ENCODE results near the gene MUC13.
"Not testable (repeated sequence)": the region's sequence is repeated elsewhere in the genome, so short reads cannot be mapped to it uniquely, and the experiment has no call there.

Gene MUC13

GRCh38 chr3:124967964-124968363 lies 33.4 kb upstream of the MUC13 start:
- Histone ChIP-seq H3K27me3 (ENCODE audit: control insufficient read depth in 2 of 2, insufficient read depth in 2 of 2, low read length in 2 of 2) (no peaks in the 10 kb centered on the region), H3K27ac (ENCODE audit: low read depth in 2 of 2, low read length in 2 of 2) (no peak overlapping the region), H3K9ac (ENCODE audit: low read depth in 1 of 2, low read length in 2 of 2) (no peak overlapping the region), H3K4me3 (ENCODE audit: low read length in 2 of 2) (no peak overlapping the region), H3K9me3 (ENCODE audit: control insufficient read depth in 2 of 2, low read length in 2 of 2) (no peaks in the 10 kb centered on the region), H3K36me3 (ENCODE audit: control insufficient read depth in 2 of 2, insufficient read depth in 2 of 2, low read length in 2 of 2) (peaks cover 0 to 9% of the 10 kb centered on the region in 2 donors), H3K4me1 (ENCODE audit: control insufficient read depth in 2 of 2, insufficient read depth in 2 of 2, low read length in 2 of 2) (peaks cover 15 to 39% of the 10 kb centered on the region in 2 donors)

GRCh38 chr3:124966521-124967445 lies 32.2 kb upstream of the MUC13 start:
- Histone ChIP-seq H3K27ac (ENCODE audit: low read depth in 2 of 2, low read length in 2 of 2) (no peak overlapping the region), H3K4me3 (ENCODE audit: low read length in 2 of 2) (no peak overlapping the region), H3K27me3 (ENCODE audit: control insufficient read depth in 2 of 2, insufficient read depth in 2 of 2, low read length in 2 of 2) (no peaks in the 10 kb centered on the region), H3K9me3 (ENCODE audit: control insufficient read depth in 2 of 2, low read length in 2 of 2) (no peaks in the 10 kb centered on the region), H3K9ac (ENCODE audit: low read depth in 1 of 2, low read length in 2 of 2) (no peak overlapping the region), H3K4me1 (ENCODE audit: control insufficient read depth in 2 of 2, insufficient read depth in 2 of 2, low read length in 2 of 2) (peaks cover 13 to 38% of the 10 kb centered on the region in 2 donors), H3K36me3 (ENCODE audit: control insufficient read depth in 2 of 2, insufficient read depth in 2 of 2, low read length in 2 of 2) (peaks cover 0 to 6% of the 10 kb centered on the region in 2 donors)

GRCh38 chr3:124965413-124965812 lies 30.9 kb upstream of the MUC13 start:
- Histone ChIP-seq H3K27me3 (ENCODE audit: control insufficient read depth in 2 of 2, insufficient read depth in 2 of 2, low read length in 2 of 2) (no peaks in the 10 kb centered on the region), H3K27ac (ENCODE audit: low read depth in 2 of 2, low read length in 2 of 2) (no peak overlapping the region), H3K36me3 (ENCODE audit: control insufficient read depth in 2 of 2, insufficient read depth in 2 of 2, low read length in 2 of 2) (peaks cover 0 to 3% of the 10 kb centered on the region in 2 donors), H3K9ac (ENCODE audit: low read depth in 1 of 2, low read length in 2 of 2) (no peak overlapping the region), H3K4me1 (ENCODE audit: control insufficient read depth in 2 of 2, insufficient read depth in 2 of 2, low read length in 2 of 2) (peaks cover 7 to 28% of the 10 kb centered on the region in 2 donors), H3K4me3 (ENCODE audit: low read length in 2 of 2) (no peak overlapping the region), H3K9me3 (ENCODE audit: control insufficient read depth in 2 of 2, low read length in 2 of 2) (no peaks in the 10 kb centered on the region)

GRCh38 chr3:124964387-124964786 lies 29.8 kb upstream of the MUC13 start:
- peaks cover 10 to 22% of the 10 kb centered on the region in 2 donors for H3K4me1 ChIP-seq (ENCODE audit: control insufficient read depth in 2 of 2, insufficient read depth in 2 of 2, low read length in 2 of 2)
- H3K27ac ChIP-seq (ENCODE audit: low read depth in 2 of 2, low read length in 2 of 2) = peak overlapping the region; percentile 46 to 75
- peak overlapping the region in 1 of 2 donors; percentile 5 for H3K9ac ChIP-seq (ENCODE audit: low read depth in 1 of 2, low read length in 2 of 2)

GRCh38 chr3:124963755-124964154 lies 29.2 kb upstream of the MUC13 start:
- H3K27me3 ChIP-seq (ENCODE audit: control insufficient read depth in 2 of 2, insufficient read depth in 2 of 2, low read length in 2 of 2) = no peaks in the 10 kb centered on the region
- H3K27ac ChIP-seq (ENCODE audit: low read depth in 2 of 2, low read length in 2 of 2) = peak overlapping the region; percentile 46 to 75
- H3K4me1 ChIP-seq (ENCODE audit: control insufficient read depth in 2 of 2, insufficient read depth in 2 of 2, low read length in 2 of 2) = peaks cover 10 to 22% of the 10 kb centered on the region in 2 donors
- no peak overlapping the region for H3K4me3 ChIP-seq (ENCODE audit: low read length in 2 of 2)
- H3K36me3 ChIP-seq (ENCODE audit: control insufficient read depth in 2 of 2, insufficient read depth in 2 of 2, low read length in 2 of 2) = no peaks in the 10 kb centered on the region
- H3K9me3 ChIP-seq (ENCODE audit: control insufficient read depth in 2 of 2, low read length in 2 of 2) = no peaks in the 10 kb centered on the region
- peak overlapping the region in 1 of 2 donors; percentile 5 for H3K9ac ChIP-seq (ENCODE audit: low read depth in 1 of 2, low read length in 2 of 2)

More at GRCh38 chr3:124964387-124964786, 29.8 kb upstream of the MUC13 start:
- no peaks in the 10 kb centered on the region for H3K27me3 ChIP-seq (ENCODE audit: control insufficient read depth in 2 of 2, insufficient read depth in 2 of 2, low read length in 2 of 2)
- H3K4me3 ChIP-seq (ENCODE audit: low read length in 2 of 2) = no peak overlapping the region
- H3K9me3 ChIP-seq (ENCODE audit: control insufficient read depth in 2 of 2, low read length in 2 of 2) = no peaks in the 10 kb centered on the region
- H3K36me3 ChIP-seq (ENCODE audit: control insufficient read depth in 2 of 2, insufficient read depth in 2 of 2, low read length in 2 of 2) = no peaks in the 10 kb centered on the region

GRCh38 chr3:124962403-124962940 lies 27.9 kb upstream of the MUC13 start:
- Histone ChIP-seq H3K4me3 (ENCODE audit: low read length in 2 of 2) (no peak overlapping the region), H3K9ac (ENCODE audit: low read depth in 1 of 2, low read length in 2 of 2) (no peak overlapping the region), H3K4me1 (ENCODE audit: control insufficient read depth in 2 of 2, insufficient read depth in 2 of 2, low read length in 2 of 2) (peaks cover 10 to 22% of the 10 kb centered on the region in 2 donors), H3K36me3 (ENCODE audit: control insufficient read depth in 2 of 2, insufficient read depth in 2 of 2, low read length in 2 of 2) (no peaks in the 10 kb centered on the region), H3K27me3 (ENCODE audit: control insufficient read depth in 2 of 2, insufficient read depth in 2 of 2, low read length in 2 of 2) (no peaks in the 10 kb centered on the region), H3K27ac (ENCODE audit: low read depth in 2 of 2, low read length in 2 of 2) (no peak overlapping the region), H3K9me3 (ENCODE audit: control insufficient read depth in 2 of 2, low read length in 2 of 2) (no peaks in the 10 kb centered on the region)

- Histone ChIP-seq H3K27me3 (ENCODE audit: control insufficient read depth in 2 of 2, insufficient read depth in 2 of 2, low read length in 2 of 2) (no peaks in the 10 kb centered on the region), H3K27ac (ENCODE audit: low read depth in 2 of 2, low read length in 2 of 2) (peak overlapping the region; percentile 0 to 19), H3K9me3 (ENCODE audit: control insufficient read depth in 2 of 2, low read length in 2 of 2) (no peaks in the 10 kb centered on the region), H3K9ac (ENCODE audit: low read depth in 1 of 2, low read length in 2 of 2) (no peak overlapping the region), H3K4me3 (ENCODE audit: low read length in 2 of 2) (no peak overlapping the region), H3K36me3 (ENCODE audit: control insufficient read depth in 2 of 2, insufficient read depth in 2 of 2, low read length in 2 of 2) (no peaks in the 10 kb centered on the region), H3K4me1 (ENCODE audit: control insufficient read depth in 2 of 2, insufficient read depth in 2 of 2, low read length in 2 of 2) (peaks cover 10 to 22% of the 10 kb centered on the region in 2 donors)
These were observed 26.1 kb upstream of the MUC13 start for GRCh38 chr3:124960698-124961097.

GRCh38 chr3:124960105-124960504 lies 25.6 kb upstream of the MUC13 start:
- Histone ChIP-seq H3K4me3 (ENCODE audit: low read length in 2 of 2) (no peak overlapping the region), H3K9me3 (ENCODE audit: control insufficient read depth in 2 of 2, low read length in 2 of 2) (no peaks in the 10 kb centered on the region), H3K27ac (ENCODE audit: low read depth in 2 of 2, low read length in 2 of 2) (peak overlapping the region in 1 of 2 donors; percentile 23), H3K9ac (ENCODE audit: low read depth in 1 of 2, low read length in 2 of 2) (no peak overlapping the region), H3K27me3 (ENCODE audit: control insufficient read depth in 2 of 2, insufficient read depth in 2 of 2, low read length in 2 of 2) (no peaks in the 10 kb centered on the region), H3K4me1 (ENCODE audit: control insufficient read depth in 2 of 2, insufficient read depth in 2 of 2, low read length in 2 of 2) (peaks cover 10 to 22% of the 10 kb centered on the region in 2 donors), H3K36me3 (ENCODE audit: control insufficient read depth in 2 of 2, insufficient read depth in 2 of 2, low read length in 2 of 2) (no peaks in the 10 kb centered on the region)

- H3K4me3 ChIP-seq (ENCODE audit: low read length in 2 of 2); H3K27ac ChIP-seq (ENCODE audit: low read depth in 2 of 2, low read length in 2 of 2); H3K4me1 ChIP-seq (ENCODE audit: control insufficient read depth in 2 of 2, insufficient read depth in 2 of 2, low read length in 2 of 2); H3K9ac ChIP-seq (ENCODE audit: low read depth in 1 of 2, low read length in 2 of 2); H3K36me3 ChIP-seq (ENCODE audit: control insufficient read depth in 2 of 2, insufficient read depth in 2 of 2, low read length in 2 of 2); H3K27me3 ChIP-seq (ENCODE audit: control insufficient read depth in 2 of 2, insufficient read depth in 2 of 2, low read length in 2 of 2); H3K9me3 ChIP-seq (ENCODE audit: control insufficient read depth in 2 of 2, low read length in 2 of 2): not testable (repeated sequence)
These were observed 23.4 kb upstream of the MUC13 start for GRCh38 chr3:124957951-124958350.

GRCh38 chr3:124952282-124952855 lies 17.8 kb upstream of the MUC13 start:
- H3K27me3 ChIP-seq (ENCODE audit: control insufficient read depth in 2 of 2, insufficient read depth in 2 of 2, low read length in 2 of 2) = no peaks in the 10 kb centered on the region
- H3K4me3 ChIP-seq (ENCODE audit: low read length in 2 of 2) = no peak overlapping the region
- peaks cover 0 to 14% of the 10 kb centered on the region in 2 donors for H3K4me1 ChIP-seq (ENCODE audit: control insufficient read depth in 2 of 2, insufficient read depth in 2 of 2, low read length in 2 of 2)
- H3K27ac ChIP-seq (ENCODE audit: low read depth in 2 of 2, low read length in 2 of 2) = peak overlapping the region; percentile 70 to 86
- no peaks in the 10 kb centered on the region for H3K9me3 ChIP-seq (ENCODE audit: control insufficient read depth in 2 of 2, low read length in 2 of 2)
- peak overlapping the region in 1 of 2 donors; percentile 36 for H3K9ac ChIP-seq (ENCODE audit: low read depth in 1 of 2, low read length in 2 of 2)
- H3K36me3 ChIP-seq (ENCODE audit: control insufficient read depth in 2 of 2, insufficient read depth in 2 of 2, low read length in 2 of 2) = no peaks in the 10 kb centered on the region
